Endothelial cell of umbilical vein (primary cell): ENCODE data around the gene ROCK2. TPM values are rescaled to one million over a fixed set of nuclear protein-coding genes. Genes with fewer than 3 reads are reported as not detected.

Experiments
- BruUV-seq: library from RNA; stranded (reverse); fragments of 400-500 nt; replicated peaks from 2 replicates; lab custom pipeline; 2021; lab: Mats Ljungman, UMichigan
- CTCF ChIA-PET: fragments of 300-600, 350-600 bp; sonication (Branson Sonifier 250); formaldehyde crosslinking; loops from one replicate; lab custom pipeline; 2021; ENCODE audit warnings: antibody characterized with exemption, inconsistent platforms; lab: Charles Lee
- POLR2A ChIA-PET: fragments of 300-600, 350-600 bp; sonication (Branson Sonifier 250); formaldehyde crosslinking; loops from one replicate; lab custom pipeline; 2021; ENCODE audit warnings: antibody characterized with exemption, inconsistent platforms; lab: Charles Lee
- DNase-seq: peaks from one replicate; pipeline ENCODE4 v3.0.0-alpha.2; 2011; ENCODE audit warnings: low read depth, low spot score
- FAIRE-seq: peaks from 2 replicates; lab custom pipeline; 2011; peaks lifted over from hg19 to GRCh38; lab: Jason Lieb, UNC
- H2AFZ ChIP-seq: 2 replicates; pipeline ENCODE4 v1.6.0; 2012; ENCODE audit warnings: low read depth, low read length, control low read depth, inconsistent platforms
- H3K27ac ChIP-seq: 2 replicates; pipeline ENCODE4 v1.5.1; 2011; ENCODE audit warnings: low read depth, mild to moderate bottlenecking, control low read depth, low read length, moderate library complexity; ENCODE audit not compliant: insufficient read depth
- H3K27me3 ChIP-seq, 2 experiments: 2 replicates each; pipeline versions ENCODE4 v1.6.0 to v1.6.1; 2011; ENCODE audit warnings: low read length in 2 of 2, mixed read lengths in 1 of 2; ENCODE audit not compliant: control insufficient read depth in 2 of 2, insufficient read depth in 2 of 2
- H3K36me3 ChIP-seq, 2 experiments: 2 replicates in 1 of 2; 3 replicates in 1 of 2; pipeline ENCODE4 v1.5.1; 2011; ENCODE audit warnings: low read length in 2 of 2, mild to moderate bottlenecking in 1 of 2, moderate library complexity in 1 of 2; ENCODE audit not compliant: control insufficient read depth in 2 of 2, insufficient read depth in 2 of 2; ENCODE audit errors: extremely low read depth in 1 of 2
- H3K4me1 ChIP-seq: 3 replicates; pipeline ENCODE4 v1.5.1; 2011; ENCODE audit warnings: mild to moderate bottlenecking, low read length; ENCODE audit not compliant: control insufficient read depth, insufficient read depth; ENCODE audit errors: extremely low read depth
- H3K4me2 ChIP-seq: 2 replicates; pipeline ENCODE4 v1.6.1; 2011; ENCODE audit warnings: low read length, control low read depth, mixed read lengths; ENCODE audit not compliant: insufficient read depth
- H3K4me3 ChIP-seq, 3 experiments: fragments of 200-600 bp in 1 of 3; sonication (generic), shearing (Covaris generic) in 1 of 3; replicated peaks in 1 of 3; 2 replicates each; pipeline ENCODE4 v1.5.1; 2011 to 2016; ENCODE audit warnings: control low read depth in 3 of 3, low read length in 3 of 3, mild to moderate bottlenecking in 2 of 3, inconsistent platforms in 1 of 3, low read depth in 1 of 3, moderate library complexity in 1 of 3; ENCODE audit not compliant: insufficient read depth in 1 of 3
- H3K79me2 ChIP-seq: 2 replicates; pipeline ENCODE4 v1.6.0; 2012; ENCODE audit warnings: low read length, inconsistent platforms; ENCODE audit not compliant: control insufficient read depth, insufficient read depth
- H3K9ac ChIP-seq: replicated peaks from 2 replicates; pipeline ENCODE3; 2011; ENCODE audit warnings: low read length, control low read depth; ENCODE audit not compliant: insufficient read depth; ENCODE audit errors: extremely low read depth
- H3K9me1 ChIP-seq: replicated peaks from 3 replicates; pipeline ENCODE4 v1.6.0; 2011; ENCODE audit warnings: mild to moderate bottlenecking, low read length; ENCODE audit not compliant: control insufficient read depth, insufficient read depth; ENCODE audit errors: extremely low read depth
- H3K9me3 ChIP-seq: replicated peaks from 2 replicates; pipeline ENCODE4 v1.5.1; 2012; ENCODE audit warnings: low read length, inconsistent platforms; ENCODE audit not compliant: control insufficient read depth, insufficient read depth
- H4K20me1 ChIP-seq: replicated peaks from 2 replicates; pipeline ENCODE3; 2011; ENCODE audit warnings: mild to moderate bottlenecking, low read length; ENCODE audit not compliant: control insufficient read depth, insufficient read depth; ENCODE audit errors: extremely low read depth
- CTCF ChIP-seq, 2 donors: IDR thresholded peaks; 1 replicate in 1 of 2; 2 replicates in 1 of 2; pipeline ENCODE4 v1.5.1; 2011; ENCODE audit warnings: low read length in 2 of 2, mild to moderate bottlenecking in 2 of 2, moderate library complexity in 2 of 2, control low read depth in 1 of 2, inconsistent platforms in 1 of 2, low read depth in 1 of 2; ENCODE audit not compliant: insufficient read depth in 1 of 2; ENCODE audit errors: extremely low read depth in 1 of 2
- EZH2 ChIP-seq: IDR thresholded peaks from 2 replicates; pipeline ENCODE4 v1.6.1; 2012; ENCODE audit warnings: borderline replicate concordance, low read depth, mild to moderate bottlenecking, moderate library complexity, low read length, inconsistent platforms; ENCODE audit not compliant: severe bottlenecking
- FOS ChIP-seq: IDR thresholded peaks from 2 replicates; pipeline ENCODE4 v1.6.1; 2011; ENCODE audit warnings: mild to moderate bottlenecking, low read length, moderate library complexity, borderline replicate concordance; ENCODE audit not compliant: insufficient read depth
- GATA2 ChIP-seq: IDR thresholded peaks from 2 replicates; pipeline ENCODE4 v1.7.0; 2011; ENCODE audit warnings: low read depth, mild to moderate bottlenecking, moderate library complexity, mixed read lengths, low read length; ENCODE audit not compliant: insufficient read length, insufficient read depth
- JUN ChIP-seq: IDR thresholded peaks from 2 replicates; pipeline ENCODE4 v1.6.1; 2011; ENCODE audit warnings: borderline replicate concordance, low read depth; ENCODE audit not compliant: insufficient read length, insufficient read depth
- MAX ChIP-seq: IDR thresholded peaks from 2 replicates; pipeline ENCODE4 v1.6.1; 2011; ENCODE audit not compliant: insufficient read depth, insufficient read length
- MYC ChIP-seq: IDR thresholded peaks from one replicate; pipeline ENCODE4 v1.6.1; 2011; ENCODE audit warnings: mild to moderate bottlenecking, low read depth, low read length
- POLR2A ChIP-seq: IDR thresholded peaks from 2 replicates; pipeline ENCODE4 v1.6.1; 2012; ENCODE audit warnings: low read depth, mild to moderate bottlenecking, control low read depth, low read length
- POLR2AphosphoS5 ChIP-seq: IDR thresholded peaks from 2 replicates; pipeline ENCODE4 v1.6.1; 2012; ENCODE audit warnings: low read depth, mild to moderate bottlenecking, control low read depth, low read length, moderate library complexity; ENCODE audit not compliant: insufficient read depth
- dilution Hi-C: fragments of 300-500 bp; cut with MboI; formaldehyde crosslinking; loops from one replicate; pipeline ENCODE4 v1.15.0; 2019; ENCODE audit warnings: low sequenced_read_pairs; ENCODE audit not compliant: extremely low pct_ligation_motif_present
- intact Hi-C: fragments of 100-400 bp; cut with micrococcal nuclease; formaldehyde crosslinking; loops from one replicate; pipeline ENCODE4 v1.10.0; 2022
- polyA plus RNA-seq, 4 experiments: library from polyadenylated mRNA; depleted of rRNA in 3 of 4; stranded (reverse) in 3 of 4; unstranded in 1 of 4; fragments of >200 nt; gene quantifications; 2 replicates each; pipeline versions ENCODE4 v1.2.1 to v1.2.3, GENCODE V29; 2011 to 2012; ENCODE audit warnings: missing spikeins in 1 of 4
- total RNA-seq: library from RNA; stranded (reverse); gene quantifications from 2 replicates; pipeline ENCODE4 v1.2.3, GENCODE V29; 2021

The ROCK2 gene
- total and polyA plus RNA-seq, 2 donors (not counting 3 experiments of a cell fraction or from before 2014, with no cell fraction given), result 5.2 to 56.5 TPM

GRCh38 chr2:11146076-11146475 is 198.4 kb downstream of the ROCK2 start:
- FAIRE-seq (no peak), DNase-seq (no peak)
- Histone ChIP-seq H3K27me3 (peaks cover 4 to 5% of the 10 kb centered on the region in 2 experiments), H3K4me1 (no peaks in the 10 kb centered on the region), H3K36me3 (no peaks in the 10 kb centered on the region), H3K9me1 (no peaks in the 10 kb centered on the region), H3K4me3 (no peak overlapping the region), H2AFZ (no peak overlapping the region), H3K9me3 (no peaks in the 10 kb centered on the region), H3K27ac (no peak overlapping the region), H3K4me2 (no peak overlapping the region), H3K79me2 (no peaks in the 10 kb centered on the region), H3K9ac (no peak overlapping the region), H4K20me1 (no peaks in the 10 kb centered on the region)
- dilution Hi-C loops, result no loop called here
- TF ChIP-seq POLR2AphosphoS5, result no peak
- no peak for TF ChIP-seq JUN
- TF ChIP-seq POLR2A, result no peak
- no peak for TF ChIP-seq EZH2
- no peak for TF ChIP-seq CTCF (IDR thresholded peaks at IDR 0.05; ENCODE audit: extremely low read depth in 1 of 2, insufficient read depth in 1 of 2, low read depth in 1 of 2, low read length in 2 of 2)
- TF ChIP-seq GATA2, result no peak
- no peak for TF ChIP-seq FOS
- no peak for TF ChIP-seq MAX
- TF ChIP-seq MYC, result no peak
- intact Hi-C loops, result no loop called here
- BruUV-seq, result no TSS peak
- ChIA-PET CTCF (interaction anchor here (1.9 kb wide), 1 partner anchor 14 kb away, joined by 6 read pairs; no protein-coding TSS in a partner anchor), POLR2A (no interaction called here)
